Gastrocnemius medialis (tissue), 4 donors: ENCODE results near the gene UBIAD1. TPM values are rescaled to one million over a fixed set of nuclear protein-coding genes. Genes with fewer than 3 reads are reported as not detected.
A peak's percentile ranks its signal among the peaks of the same experiment; 100 is the strongest.

Source experiments
- ATAC-seq, 2 donors: fragments of 150-250 bp; one replicate each; pipeline ENCODE4 v1.9.1; 2016
- DNase-seq, 2 donors: peaks; one replicate each; pipeline ENCODE4 v3.0.0-alpha.2; 2019
- H3K27ac ChIP-seq, 4 donors: fragments of 200-600 bp; sonication (generic); 1 replicate in 1 of 4; 2 replicates in 3 of 4; pipeline ENCODE4 v1.5.1; 2016 to 2018; ENCODE audit warnings: mild to moderate bottlenecking in 2 of 4, moderate library complexity in 1 of 4
- H3K27me3 ChIP-seq, 3 donors: fragments of 200-600 bp; sonication (generic) in 2 of 3; 1 replicate in 1 of 3; 2 replicates in 2 of 3; pipeline versions ENCODE4 v1.5.1 to v1.6.0; 2016 to 2019; ENCODE audit warnings: mild to moderate bottlenecking in 1 of 3, moderate library complexity in 1 of 3
- H3K36me3 ChIP-seq, 2 donors: fragments of 200-600 bp; sonication (generic) in 1 of 2; one replicate each; pipeline ENCODE4 v1.5.1; 2017 to 2018
- H3K4me1 ChIP-seq, 2 donors: fragments of 200-600 bp; sonication (generic) in 1 of 2; one replicate each; pipeline ENCODE4 v1.5.1; 2016 to 2017; ENCODE audit warnings: mild to moderate bottlenecking in 2 of 2
- H3K4me3 ChIP-seq, 4 donors: fragments of 200-600 bp; sonication (generic) in 3 of 4; 1 replicate in 1 of 4; 2 replicates in 3 of 4; pipeline ENCODE4 v1.5.1; 2016 to 2019; ENCODE audit warnings: mild to moderate bottlenecking in 2 of 4
- H3K9me3 ChIP-seq, 3 donors: fragments of 200-600 bp; sonication (generic) in 2 of 3; 1 replicate in 1 of 3; 2 replicates in 2 of 3; pipeline ENCODE4 v1.5.1; 2016 to 2019
- POLR2A ChIP-seq, 2 donors: fragments of 450-650 bp; IDR thresholded peaks; one replicate each; pipeline ENCODE4 v1.6.1; 2017; ENCODE audit warnings: antibody characterized with exemption in 2 of 2, mild to moderate bottlenecking in 2 of 2, moderate library complexity in 2 of 2
- in situ Hi-C, 4 donors: fragments of 200-750 bp; cut with MboI; loops; one replicate each; pipeline versions ENCODE4 v1.15.0 to v1.8.0; 2017; ENCODE audit warnings: low sequenced_read_pairs in 4 of 4
- intact Hi-C: fragments of 100-400 bp; cut with DNase I; formaldehyde crosslinking; loops from one replicate; pipeline ENCODE4 v1.15.1; 2023; ENCODE audit warnings: low total_unique reads
- total RNA-seq, 4 donors: library from RNA; depleted of rRNA; stranded (reverse); fragments of >200 nt; gene quantifications; one replicate each; pipeline versions ENCODE4 v1.1.0 to v1.2.3, GENCODE V29; 2016
- TF ChIP-seq, protein P1 (sequence below), 5 experiments: fragments of 450-650 bp in 3 of 5; fragments of 200-600 bp in 2 of 5; sonication (generic) in 2 of 5; IDR thresholded peaks in 4 of 5; conservative IDR thresholded peaks in 1 of 5; 1 replicate in 4 of 5; 2 replicates in 1 of 5; pipeline ENCODE4 v1.5.1; 2016 to 2019; ENCODE audit warnings: antibody characterized with exemption in 5 of 5, mild to moderate bottlenecking in 3 of 5, moderate library complexity in 3 of 5

The UBIAD1 gene
- total RNA-seq, 4 donors from 2014 or later: 15.1 to 24.5 (median 20.2) TPM

DNA sequence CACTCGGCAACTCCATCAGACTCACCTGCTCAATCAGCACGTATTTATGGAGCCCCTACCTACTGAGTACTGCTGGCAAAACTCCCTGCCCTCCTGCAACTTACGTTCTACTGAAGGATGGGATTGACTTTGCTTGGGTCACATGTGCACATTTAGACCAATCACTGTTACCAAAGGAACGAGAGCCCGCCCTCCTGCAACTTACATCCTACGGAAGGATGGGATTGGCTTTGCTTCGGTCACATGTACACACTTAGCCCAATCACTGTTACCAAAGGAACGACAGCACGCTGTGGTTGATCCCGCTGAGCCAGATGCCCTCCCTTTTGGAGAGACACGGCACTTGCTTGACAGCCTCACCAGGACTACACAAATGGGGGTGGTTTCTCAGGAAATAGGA is 46.0 kb downstream of the UBIAD1 start:
- in situ Hi-C loops (loop anchor here in 1 of 4 donors (25.0 kb wide), 1 partner anchor 318 kb away; no protein-coding TSS in a partner anchor), intact Hi-C loops (no loop called here)
- H3K36me3 ChIP-seq: no peaks in the 10 kb centered on the region
- H3K4me1 ChIP-seq: no peaks in the 10 kb centered on the region
- ATAC-seq (no peak), DNase-seq (no peak)
- TF ChIP-seq POLR2A (IDR thresholded peaks at IDR 0.05): no peak
- TF ChIP-seq, protein P1, sequence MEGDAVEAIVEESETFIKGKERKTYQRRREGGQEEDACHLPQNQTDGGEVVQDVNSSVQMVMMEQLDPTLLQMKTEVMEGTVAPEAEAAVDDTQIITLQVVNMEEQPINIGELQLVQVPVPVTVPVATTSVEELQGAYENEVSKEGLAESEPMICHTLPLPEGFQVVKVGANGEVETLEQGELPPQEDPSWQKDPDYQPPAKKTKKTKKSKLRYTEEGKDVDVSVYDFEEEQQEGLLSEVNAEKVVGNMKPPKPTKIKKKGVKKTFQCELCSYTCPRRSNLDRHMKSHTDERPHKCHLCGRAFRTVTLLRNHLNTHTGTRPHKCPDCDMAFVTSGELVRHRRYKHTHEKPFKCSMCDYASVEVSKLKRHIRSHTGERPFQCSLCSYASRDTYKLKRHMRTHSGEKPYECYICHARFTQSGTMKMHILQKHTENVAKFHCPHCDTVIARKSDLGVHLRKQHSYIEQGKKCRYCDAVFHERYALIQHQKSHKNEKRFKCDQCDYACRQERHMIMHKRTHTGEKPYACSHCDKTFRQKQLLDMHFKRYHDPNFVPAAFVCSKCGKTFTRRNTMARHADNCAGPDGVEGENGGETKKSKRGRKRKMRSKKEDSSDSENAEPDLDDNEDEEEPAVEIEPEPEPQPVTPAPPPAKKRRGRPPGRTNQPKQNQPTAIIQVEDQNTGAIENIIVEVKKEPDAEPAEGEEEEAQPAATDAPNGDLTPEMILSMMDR (IDR thresholded peaks at IDR 0.05 in 4 of 5, conservative IDR thresholded peaks at IDR 0.05 in 1 of 5): no peak
- H3K9me3 ChIP-seq: no peaks in the 10 kb centered on the region
- H3K4me3 ChIP-seq: no peak overlapping the region
- no peak overlapping the region for H3K27ac ChIP-seq
- H3K27me3 ChIP-seq: peaks cover 3 to 10% (median 5%) of the 10 kb centered on the region in 3 donors

DNA sequence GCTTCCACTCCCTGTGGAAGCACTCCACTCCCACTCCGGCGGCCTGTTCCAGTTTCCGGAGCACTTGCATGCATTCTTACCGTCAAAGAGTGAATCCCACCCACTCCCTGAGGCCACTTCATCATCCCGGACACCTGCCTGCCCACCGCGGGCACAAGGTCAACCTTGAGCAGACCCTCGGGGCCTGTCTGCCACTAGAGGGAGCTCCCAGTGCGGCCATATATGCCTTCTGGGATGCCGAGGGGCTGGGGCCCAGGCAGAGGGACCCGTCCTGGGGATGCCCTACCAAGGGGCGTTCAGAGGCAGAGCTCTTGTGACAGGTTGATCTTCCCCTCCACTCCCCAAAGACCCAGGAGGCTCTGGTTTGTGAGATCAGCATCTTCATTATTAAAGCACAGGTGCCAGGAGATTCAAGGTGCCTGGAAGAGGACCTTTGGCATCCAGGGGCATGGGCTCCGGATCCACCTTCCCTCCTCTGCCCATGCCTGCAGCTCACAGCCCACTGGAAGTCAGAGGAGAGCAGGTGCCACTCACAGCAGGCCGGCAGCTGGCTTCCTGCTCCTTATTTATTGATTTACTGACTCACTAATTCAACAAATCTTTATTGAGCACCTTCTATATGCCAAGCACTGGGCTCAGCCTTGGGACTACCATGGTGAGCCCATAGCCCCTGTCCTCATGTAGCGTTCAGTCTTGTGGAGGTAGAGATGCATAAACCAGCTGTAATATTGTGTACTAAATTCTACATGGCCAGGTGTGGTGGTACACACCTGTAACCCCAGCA is 47.3 kb downstream of the UBIAD1 start:
- no peak overlapping the region for H3K4me3 ChIP-seq
- DNase-seq: no peak
- peaks cover 3 to 10% (median 5%) of the 10 kb centered on the region in 3 donors for H3K27me3 ChIP-seq
- in situ Hi-C loops: loop anchor here in 1 of 4 donors (25.0 kb wide), 1 partner anchor 317 kb away; no protein-coding TSS in a partner anchor
- no peaks in the 10 kb centered on the region for H3K4me1 ChIP-seq
- no peaks in the 10 kb centered on the region for H3K36me3 ChIP-seq
- H3K9me3 ChIP-seq: no peaks in the 10 kb centered on the region
- no peak for ATAC-seq
- TF ChIP-seq POLR2A (IDR thresholded peaks at IDR 0.05): no peak
- TF ChIP-seq, protein P1 (IDR thresholded peaks at IDR 0.05 in 4 of 5, conservative IDR thresholded peaks at IDR 0.05 in 1 of 5): peak; percentile 12 to 61 (median 39)
- no peak overlapping the region for H3K27ac ChIP-seq
- intact Hi-C loops: loop anchor here (1.0 kb wide), 1 partner anchor 44 kb away; no protein-coding TSS in a partner anchor

DNA sequence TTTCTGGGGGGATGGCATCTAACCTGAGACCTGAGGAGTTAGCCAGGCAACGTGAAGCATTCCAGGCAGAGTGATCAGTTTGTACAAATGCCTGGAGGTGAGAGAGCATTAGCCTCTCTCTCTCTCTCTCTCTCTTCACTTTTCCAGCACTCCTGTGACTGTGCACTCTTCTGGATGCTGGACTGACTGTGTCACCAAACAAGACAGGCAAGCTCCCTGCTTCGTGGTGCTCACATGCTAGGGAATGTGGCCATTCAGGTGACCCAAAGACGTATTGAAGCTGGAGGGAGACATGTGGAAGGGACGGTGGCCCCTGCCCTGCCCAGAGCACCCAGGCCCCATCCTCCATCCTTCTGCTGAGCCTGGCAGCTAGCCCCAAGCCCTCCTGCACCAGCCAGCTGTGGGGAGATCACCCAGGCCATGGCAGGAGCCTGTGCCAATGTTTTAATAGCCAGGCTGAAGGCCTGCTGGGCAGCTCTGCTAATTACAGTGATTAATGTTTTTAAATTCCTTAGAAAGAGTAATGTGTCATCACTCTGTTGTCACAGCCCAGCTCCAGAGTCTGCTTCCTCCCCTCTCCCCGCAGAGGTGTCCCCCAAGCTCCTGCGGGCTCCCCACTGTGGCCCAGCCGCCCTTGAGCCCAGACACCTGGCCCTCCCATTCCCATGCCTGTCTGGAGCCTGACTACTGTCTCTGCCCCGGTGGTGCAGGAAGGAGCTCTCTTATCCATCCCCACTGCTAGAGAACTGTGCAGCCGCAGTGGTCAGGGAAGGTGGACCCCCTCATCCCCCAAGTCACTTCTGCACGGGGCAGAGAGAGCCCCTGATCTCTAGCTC is 48.9 kb downstream of the UBIAD1 start:
- intact Hi-C loops: no loop called here

DNA sequence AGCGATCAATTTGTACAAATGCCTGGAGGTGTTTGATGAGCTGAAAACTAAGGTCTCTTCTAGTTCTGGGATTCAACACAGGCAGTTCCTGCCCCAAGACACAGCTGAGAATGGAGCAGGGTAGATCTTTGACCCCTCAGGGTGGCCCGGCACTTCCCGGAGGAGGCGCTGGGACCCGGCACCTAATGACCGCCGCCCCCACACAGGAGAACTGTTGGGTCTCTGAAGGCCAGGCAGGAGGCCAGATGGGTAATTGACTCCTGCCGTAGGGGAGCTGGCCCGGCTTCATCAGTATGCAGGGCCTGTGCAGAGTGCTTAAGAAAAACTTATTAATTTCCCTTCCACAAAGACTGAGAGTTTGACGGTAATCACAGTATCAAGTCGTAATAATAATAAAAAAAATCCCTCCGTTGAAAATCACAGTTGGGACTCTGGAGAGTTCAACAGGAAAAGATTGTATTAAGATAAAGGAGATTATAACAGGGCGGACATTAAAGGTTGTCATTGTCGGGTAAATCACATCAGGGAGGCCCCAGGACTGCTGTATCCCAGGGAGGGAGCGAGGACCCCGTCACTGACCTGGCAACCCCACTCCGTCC is 51.7 kb downstream of the UBIAD1 start:
- Histone ChIP-seq H3K9me3 (no peaks in the 10 kb centered on the region), H3K4me1 (no peaks in the 10 kb centered on the region), H3K27me3 (peaks cover 3 to 5% (median 4%) of the 10 kb centered on the region in 3 donors), H3K4me3 (no peak overlapping the region), H3K27ac (no peak overlapping the region), H3K36me3 (no peaks in the 10 kb centered on the region)
- no peak for ATAC-seq
- no peak for DNase-seq
- TF ChIP-seq POLR2A (IDR thresholded peaks at IDR 0.05): no peak
- TF ChIP-seq, protein P1 (IDR thresholded peaks at IDR 0.05 in 4 of 5, conservative IDR thresholded peaks at IDR 0.05 in 1 of 5): no peak
- in situ Hi-C loops (loop anchor here in 2 of 4 donors (25.0 kb wide), 1 partner anchor 313 kb away; no protein-coding TSS in a partner anchor), intact Hi-C loops (no loop called here)

More for the DNA sequence above, 48.9 kb downstream of the UBIAD1 start:
- no peaks in the 10 kb centered on the region for H3K9me3 ChIP-seq
- TF ChIP-seq, protein P1 (IDR thresholded peaks at IDR 0.05 in 4 of 5, conservative IDR thresholded peaks at IDR 0.05 in 1 of 5): no peak
- TF ChIP-seq POLR2A (IDR thresholded peaks at IDR 0.05): no peak
- H3K27ac ChIP-seq: no peak overlapping the region
- H3K36me3 ChIP-seq: no peaks in the 10 kb centered on the region
- DNase-seq: no peak
- in situ Hi-C loops: loop anchor here in 1 of 4 donors (25.0 kb wide), 1 partner anchor 315 kb away; no protein-coding TSS in a partner anchor
- H3K4me3 ChIP-seq: no peak overlapping the region
- H3K27me3 ChIP-seq: peaks cover 3 to 10% (median 5%) of the 10 kb centered on the region in 3 donors
- no peak for ATAC-seq
- no peaks in the 10 kb centered on the region for H3K4me1 ChIP-seq
